ENCODE measurements around the gene FGF10. TPM values are rescaled to one million over a fixed set of nuclear protein-coding genes. Genes with fewer than 3 reads are reported as not detected.

Gene FGF10
- total RNA-seq (2021) (0.32 to 0.44 TPM (median 0.37 TPM) in 3 replicates), Bru-seq, nascent RNA (percentile 20 among the genes with signal in this experiment)
- long read RNA-seq, experiment 1, partial matches to known transcripts, result 1 of 2 reads
- long read RNA-seq, experiment 1, other reads (novel, unspliced or antisense), result 0 of 2 reads
- long read RNA-seq, experiment 2, result 0 reads
- long read RNA-seq, experiment 3, partial matches to known transcripts, result 0 of 1 reads
- long read RNA-seq, experiment 3, other reads (novel, unspliced or antisense), result 1 of 1 reads

GRCh38 chr5:44389090-44389822 lies at the start of gene FGF10:
Gene FGF10 (minus strand): TSS chr5:44389420. CDS start chr5:44388682, 738 bp downstream.
- DNase-seq (ENCODE audit: low spot score) (peak; percentile 72), ATAC-seq (peak; percentile 83)
- H3K36me3 Mint-ChIP-seq, result no peaks in the 10 kb centered on the region
- H3K4me3 Mint-ChIP-seq, result peak within 1 kb of the TSS; percentile 91
- peaks cover 41% of the 10 kb centered on the region for H3K4me1 Mint-ChIP-seq
- CTCF ChIA-PET, result interaction anchor here (0.7 to 2.8 kb wide), 5 partner anchors 9 to 758 kb away, joined by 3 to 13 read pairs (median 3); no protein-coding TSS in a partner anchor
- peaks cover 54% of the 10 kb centered on the region for H3K27me3 Mint-ChIP-seq (ENCODE audit: low read depth)
- POLR2A ChIA-PET, result no interaction called here
- H3K9me3 Mint-ChIP-seq, result no peaks in the 10 kb centered on the region
- no peak for TF ChIP-seq ZNF263 (CRISPR knock-in tag; IDR thresholded peaks at IDR 0.05; ENCODE audit: low read depth)
- TF ChIP-seq NFATC4 (CRISPR knock-in tag; IDR thresholded peaks at IDR 0.05), result no peak
- TF ChIP-seq CBFB (CRISPR knock-in tag; IDR thresholded peaks at IDR 0.05; ENCODE audit: low read depth), result no peak
- TF ChIP-seq, protein P1, sequence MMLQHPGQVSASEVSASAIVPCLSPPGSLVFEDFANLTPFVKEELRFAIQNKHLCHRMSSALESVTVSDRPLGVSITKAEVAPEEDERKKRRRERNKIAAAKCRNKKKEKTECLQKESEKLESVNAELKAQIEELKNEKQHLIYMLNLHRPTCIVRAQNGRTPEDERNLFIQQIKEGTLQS (CRISPR knock-in tag; conservative IDR thresholded peaks at IDR 0.05), result no peak
- TF ChIP-seq ZNF121 (CRISPR knock-in tag; IDR thresholded peaks at IDR 0.05), result no peak
- no peak for TF ChIP-seq CREM (CRISPR knock-in tag; IDR thresholded peaks at IDR 0.05)
- no peak for TF ChIP-seq ZNF317 (CRISPR knock-in tag; IDR thresholded peaks at IDR 0.05; ENCODE audit: borderline replicate concordance, low read depth)
- TF ChIP-seq ARID4B (CRISPR knock-in tag; IDR thresholded peaks at IDR 0.05; ENCODE audit: borderline replicate concordance), result no peak
- TF ChIP-seq, protein P2, sequence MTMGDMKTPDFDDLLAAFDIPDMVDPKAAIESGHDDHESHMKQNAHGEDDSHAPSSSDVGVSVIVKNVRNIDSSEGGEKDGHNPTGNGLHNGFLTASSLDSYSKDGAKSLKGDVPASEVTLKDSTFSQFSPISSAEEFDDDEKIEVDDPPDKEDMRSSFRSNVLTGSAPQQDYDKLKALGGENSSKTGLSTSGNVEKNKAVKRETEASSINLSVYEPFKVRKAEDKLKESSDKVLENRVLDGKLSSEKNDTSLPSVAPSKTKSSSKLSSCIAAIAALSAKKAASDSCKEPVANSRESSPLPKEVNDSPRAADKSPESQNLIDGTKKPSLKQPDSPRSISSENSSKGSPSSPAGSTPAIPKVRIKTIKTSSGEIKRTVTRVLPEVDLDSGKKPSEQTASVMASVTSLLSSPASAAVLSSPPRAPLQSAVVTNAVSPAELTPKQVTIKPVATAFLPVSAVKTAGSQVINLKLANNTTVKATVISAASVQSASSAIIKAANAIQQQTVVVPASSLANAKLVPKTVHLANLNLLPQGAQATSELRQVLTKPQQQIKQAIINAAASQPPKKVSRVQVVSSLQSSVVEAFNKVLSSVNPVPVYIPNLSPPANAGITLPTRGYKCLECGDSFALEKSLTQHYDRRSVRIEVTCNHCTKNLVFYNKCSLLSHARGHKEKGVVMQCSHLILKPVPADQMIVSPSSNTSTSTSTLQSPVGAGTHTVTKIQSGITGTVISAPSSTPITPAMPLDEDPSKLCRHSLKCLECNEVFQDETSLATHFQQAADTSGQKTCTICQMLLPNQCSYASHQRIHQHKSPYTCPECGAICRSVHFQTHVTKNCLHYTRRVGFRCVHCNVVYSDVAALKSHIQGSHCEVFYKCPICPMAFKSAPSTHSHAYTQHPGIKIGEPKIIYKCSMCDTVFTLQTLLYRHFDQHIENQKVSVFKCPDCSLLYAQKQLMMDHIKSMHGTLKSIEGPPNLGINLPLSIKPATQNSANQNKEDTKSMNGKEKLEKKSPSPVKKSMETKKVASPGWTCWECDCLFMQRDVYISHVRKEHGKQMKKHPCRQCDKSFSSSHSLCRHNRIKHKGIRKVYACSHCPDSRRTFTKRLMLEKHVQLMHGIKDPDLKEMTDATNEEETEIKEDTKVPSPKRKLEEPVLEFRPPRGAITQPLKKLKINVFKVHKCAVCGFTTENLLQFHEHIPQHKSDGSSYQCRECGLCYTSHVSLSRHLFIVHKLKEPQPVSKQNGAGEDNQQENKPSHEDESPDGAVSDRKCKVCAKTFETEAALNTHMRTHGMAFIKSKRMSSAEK (CRISPR knock-in tag; IDR thresholded peaks at IDR 0.05; ENCODE audit: borderline replicate concordance), result no peak
- H3K27ac Mint-ChIP-seq, result no peak within 1 kb of the TSS

GRCh38 chr5:44426944-44427343 lies 37.7 kb upstream of the FGF10 start:
- Mint-ChIP-seq H3K9me3 (no peaks in the 10 kb centered on the region), H3K27ac (no peak overlapping the region), H3K27me3 (ENCODE audit: low read depth) (no peaks in the 10 kb centered on the region), H3K36me3 (no peaks in the 10 kb centered on the region), H3K4me1 (no peaks in the 10 kb centered on the region), H3K4me3 (no peak overlapping the region)
- ChIA-PET CTCF (no interaction called here), POLR2A (no interaction called here)
- ATAC-seq (no peak), DNase-seq (ENCODE audit: low spot score) (no peak)
- TF ChIP-seq ZSCAN18 (CRISPR knock-in tag; IDR thresholded peaks at IDR 0.05) (no peak), ZBTB43 (CRISPR knock-in tag; IDR thresholded peaks at IDR 0.05) (no peak), NFATC4 (CRISPR knock-in tag; IDR thresholded peaks at IDR 0.05) (no peak), ZNF423 (CRISPR knock-in tag; IDR thresholded peaks at IDR 0.05) (no peak), ZNF263 (CRISPR knock-in tag; IDR thresholded peaks at IDR 0.05; ENCODE audit: low read depth) (no peak), MYBL2 (CRISPR knock-in tag; IDR thresholded peaks at IDR 0.05) (no peak), ZNF121 (CRISPR knock-in tag; IDR thresholded peaks at IDR 0.05) (no peak)

Measured in WTC11 (cell line).